GM12801 (cell line): ENCODE data around the gene USP22.

Experiments used
- TF ChIP-seq, protein P1 (sequence below): IDR thresholded peaks from one replicate; pipeline ENCODE4 v1.5.1; 2011; ENCODE audit warnings: control low read depth; ENCODE audit not compliant: insufficient read length; ENCODE audit errors: extremely low read depth

The USP22 gene

DNA sequence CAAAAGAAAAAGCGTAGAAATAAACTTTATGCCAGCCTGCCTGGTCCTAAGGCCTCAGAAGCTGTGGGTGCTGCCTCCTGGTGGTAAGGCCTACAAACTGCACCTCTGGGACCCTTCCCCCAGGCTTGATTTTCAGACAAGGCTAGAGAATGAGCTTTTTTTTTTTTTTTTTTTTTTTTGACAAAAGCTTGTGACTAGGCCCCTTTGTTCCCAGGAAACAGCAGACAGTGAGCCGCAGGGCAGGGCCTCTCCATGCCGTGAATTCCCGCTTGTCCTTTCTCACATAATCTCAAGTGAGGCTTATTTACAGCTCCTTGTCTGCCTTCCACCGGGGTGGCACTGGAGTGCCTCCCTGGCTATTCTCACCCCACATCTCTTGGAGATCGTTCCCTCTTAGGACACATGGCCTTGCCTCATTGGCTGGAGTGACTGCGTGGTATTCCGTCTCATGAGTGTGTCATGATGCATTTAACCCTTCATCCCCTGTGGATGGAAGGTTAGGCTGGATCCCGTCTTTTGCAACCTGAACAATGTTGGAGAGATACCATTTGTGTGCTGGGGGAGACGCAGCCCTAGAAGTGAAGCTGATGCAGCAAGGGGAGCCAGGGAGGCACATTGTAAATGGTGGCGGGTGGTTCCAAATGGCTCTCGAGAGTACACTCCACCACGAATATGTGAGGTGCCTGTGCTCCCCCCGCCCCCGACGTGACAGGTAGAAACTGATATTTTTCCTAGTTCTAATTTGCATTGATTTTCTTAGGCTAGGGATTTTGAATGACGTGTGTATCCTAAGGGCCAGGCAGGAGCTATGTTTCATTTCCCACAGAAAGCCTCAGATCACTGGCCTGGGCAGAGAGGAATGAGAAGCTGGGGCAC, 49.6 kb downstream of the USP22 start:
- TF ChIP-seq, protein P1, sequence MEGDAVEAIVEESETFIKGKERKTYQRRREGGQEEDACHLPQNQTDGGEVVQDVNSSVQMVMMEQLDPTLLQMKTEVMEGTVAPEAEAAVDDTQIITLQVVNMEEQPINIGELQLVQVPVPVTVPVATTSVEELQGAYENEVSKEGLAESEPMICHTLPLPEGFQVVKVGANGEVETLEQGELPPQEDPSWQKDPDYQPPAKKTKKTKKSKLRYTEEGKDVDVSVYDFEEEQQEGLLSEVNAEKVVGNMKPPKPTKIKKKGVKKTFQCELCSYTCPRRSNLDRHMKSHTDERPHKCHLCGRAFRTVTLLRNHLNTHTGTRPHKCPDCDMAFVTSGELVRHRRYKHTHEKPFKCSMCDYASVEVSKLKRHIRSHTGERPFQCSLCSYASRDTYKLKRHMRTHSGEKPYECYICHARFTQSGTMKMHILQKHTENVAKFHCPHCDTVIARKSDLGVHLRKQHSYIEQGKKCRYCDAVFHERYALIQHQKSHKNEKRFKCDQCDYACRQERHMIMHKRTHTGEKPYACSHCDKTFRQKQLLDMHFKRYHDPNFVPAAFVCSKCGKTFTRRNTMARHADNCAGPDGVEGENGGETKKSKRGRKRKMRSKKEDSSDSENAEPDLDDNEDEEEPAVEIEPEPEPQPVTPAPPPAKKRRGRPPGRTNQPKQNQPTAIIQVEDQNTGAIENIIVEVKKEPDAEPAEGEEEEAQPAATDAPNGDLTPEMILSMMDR, result peak; percentile 81

DNA sequence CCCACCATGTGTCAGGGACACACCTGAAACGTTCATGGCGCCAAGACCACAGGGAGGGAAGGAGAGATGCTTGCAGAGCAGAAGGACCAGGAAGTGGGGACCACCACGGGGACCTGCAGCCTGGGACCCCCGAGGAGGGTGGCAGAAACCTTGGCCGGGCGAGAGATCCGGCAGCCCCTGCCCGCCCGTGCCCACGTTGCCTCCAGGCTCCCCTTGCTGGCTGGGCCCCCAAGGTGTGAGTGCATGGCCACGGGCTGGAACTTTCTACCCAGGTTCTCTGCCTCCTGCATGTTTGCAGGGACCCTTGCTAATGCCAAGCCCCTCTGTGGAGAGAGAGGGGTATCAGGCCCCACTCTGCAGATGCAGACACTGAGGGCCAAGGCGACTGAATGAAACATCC, 50.4 kb downstream of the USP22 start:
- TF ChIP-seq, protein P1, result no peak

DNA sequence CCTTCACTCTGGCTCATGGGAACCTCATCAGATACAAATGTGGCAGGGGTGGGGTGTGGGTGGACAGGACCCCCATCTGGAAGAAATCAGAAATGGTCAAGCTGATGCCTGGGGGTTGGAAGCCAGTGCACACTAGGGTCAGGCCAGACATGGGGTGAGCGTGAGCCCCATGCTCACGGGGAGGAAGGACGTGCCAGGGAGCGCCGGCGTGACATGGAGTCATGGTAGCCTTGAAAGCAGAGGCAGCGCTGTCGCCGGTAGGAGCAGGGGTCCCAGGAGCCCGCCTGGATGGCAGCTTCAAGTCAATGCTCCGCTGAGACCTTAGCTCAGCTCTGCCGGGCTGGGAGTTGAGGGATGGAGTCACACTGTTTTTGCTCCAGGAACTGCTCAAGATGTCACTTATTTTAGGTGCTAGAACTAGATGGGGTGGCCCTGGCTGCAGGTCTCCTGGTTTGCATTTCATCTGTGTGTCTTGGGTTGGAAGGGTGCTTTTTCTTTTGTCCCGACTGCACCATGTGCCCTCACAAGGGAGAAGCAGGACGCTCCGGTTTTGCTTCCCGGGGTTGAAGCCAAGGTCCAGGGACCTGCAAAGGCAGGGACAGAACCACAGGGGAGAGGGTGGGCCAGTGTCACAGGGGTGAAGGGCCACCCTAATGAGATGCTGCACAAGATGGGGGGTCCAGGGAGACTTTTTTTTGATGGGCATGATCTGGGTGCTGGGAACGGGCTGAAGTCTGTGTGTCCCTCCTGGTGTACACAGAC, 51.4 kb downstream of the USP22 start:
- TF ChIP-seq, protein P1, result no peak

- TF ChIP-seq, protein P1, result no peak
These were observed 52.6 kb downstream of the USP22 start for GRCh38 chr17:20989991-20990855.

- TF ChIP-seq, protein P1, result no peak
These were observed 53.3 kb downstream of the USP22 start for GRCh38 chr17:20989481-20989880.

DNA sequence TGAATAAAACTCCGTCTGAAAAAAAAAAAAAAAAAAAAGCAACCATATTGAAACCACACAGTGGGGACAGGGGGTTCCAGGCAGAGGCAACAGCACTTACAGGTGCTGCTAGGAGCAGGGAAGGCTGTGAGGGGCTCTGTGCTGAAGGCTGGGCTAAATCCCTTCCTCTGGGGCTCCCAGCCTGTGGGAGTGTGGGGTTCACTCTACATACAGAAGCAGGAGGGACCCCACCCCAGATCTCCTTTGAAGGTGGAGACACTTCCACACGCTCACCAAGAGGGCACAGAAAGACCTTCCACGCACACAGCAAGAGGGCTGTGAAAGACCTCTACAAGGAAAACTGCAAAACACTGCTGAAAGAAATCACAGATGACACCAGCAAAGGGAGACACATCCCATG, 53.9 kb downstream of the USP22 start:
- TF ChIP-seq, protein P1, result no peak
